GM19397 (cell line): Measurements from ENCODE around the gene CLDN15.
"Not testable (repeated sequence)": the region's sequence is repeated elsewhere in the genome, so short reads cannot be mapped to it uniquely, and the experiment has no call there.

Source experiments
- ATAC-seq: cut with Tn5 transposase; IDR thresholded peaks from one replicate; pipeline ENCODE4 v1.9.1; 2021; ENCODE audit warnings: mild to moderate bottlenecking, moderate library complexity; ENCODE audit not compliant: unreplicated experiment

The CLDN15 gene

GRCh38 chr7:101237206-101238067, at the start of gene CLDN15:
Gene CLDN15, minus strand, starts transcription at chr7:101237802. Its CDS starts 221 bp downstream, at chr7:101237581.
- ATAC-seq = no peak

- ATAC-seq = no peak
Observed at GRCh38 chr7:101287032-101287431, 49.4 kb upstream of the CLDN15 start.

- not testable (repeated sequence) for ATAC-seq
Observed at GRCh38 chr7:101285880-101286279, 48.3 kb upstream of the CLDN15 start.

GRCh38 chr7:101285171-101285570, 47.6 kb upstream of the CLDN15 start:
- ATAC-seq = no peak

GRCh38 chr7:101280912-101281311, 43.3 kb upstream of the CLDN15 start:
- ATAC-seq = not testable (repeated sequence)

GRCh38 chr7:101278461-101279292, 41.1 kb upstream of the CLDN15 start:
- no peak for ATAC-seq

GRCh38 chr7:101277155-101277554, 39.6 kb upstream of the CLDN15 start:
- no peak for ATAC-seq

- no peak for ATAC-seq
Observed at GRCh38 chr7:101273206-101273605, 35.6 kb upstream of the CLDN15 start.

- ATAC-seq = no peak
Observed at GRCh38 chr7:101271021-101271420, 33.4 kb upstream of the CLDN15 start.

- no peak for ATAC-seq
Observed at GRCh38 chr7:101269664-101270063, 32.1 kb upstream of the CLDN15 start.

GRCh38 chr7:101265622-101266516, 28.3 kb upstream of the CLDN15 start:
- no peak for ATAC-seq

GRCh38 chr7:101264102-101264706, 26.6 kb upstream of the CLDN15 start:
- ATAC-seq = not testable (repeated sequence)

- no peak for ATAC-seq
Observed at GRCh38 chr7:101258243-101258731, 20.7 kb upstream of the CLDN15 start.

GRCh38 chr7:101255796-101256195, 18.2 kb upstream of the CLDN15 start:
- ATAC-seq = no peak

- ATAC-seq = not testable (repeated sequence)
Observed at GRCh38 chr7:101253199-101253598, 15.6 kb upstream of the CLDN15 start.

GRCh38 chr7:101251871-101252659, 14.5 kb upstream of the CLDN15 start:
- peak; percentile 99 for ATAC-seq

- no peak for ATAC-seq
Observed at GRCh38 chr7:101250324-101250723, 12.7 kb upstream of the CLDN15 start.

- ATAC-seq = no peak
Observed at GRCh38 chr7:101248276-101248675, 10.7 kb upstream of the CLDN15 start.

- ATAC-seq = no peak
Observed at GRCh38 chr7:101245147-101245668, 7.6 kb upstream of the CLDN15 start.
